ENCODE results near the gene STOX2.

STOX2 gene

DNA sequence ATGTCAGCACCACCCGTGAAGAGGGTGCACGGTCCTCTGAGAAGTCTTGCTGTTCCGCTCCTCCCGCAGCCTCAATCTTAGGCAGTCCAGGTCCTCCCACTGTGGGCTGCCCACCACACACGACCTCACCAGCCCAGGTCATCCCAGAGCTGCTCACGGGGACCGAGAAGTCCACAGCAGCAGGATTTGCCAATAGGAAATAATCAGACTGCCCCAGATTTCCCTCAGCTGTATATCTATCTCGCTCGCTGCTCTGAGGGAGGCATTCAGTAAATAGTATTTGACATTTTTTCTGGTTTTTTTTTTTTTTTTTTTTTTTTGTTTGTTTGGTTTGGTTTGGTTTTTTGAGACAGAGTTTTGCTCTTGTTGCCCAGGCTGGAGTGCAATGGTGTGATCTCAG lies 83.8 kb downstream of the STOX2 start:
- POLR2A ChIA-PET: interaction anchor here (1.5 to 4.7 kb wide), 2 partner anchors 17 to 29 kb away, joined by 3 to 43 read pairs; no protein-coding TSS in a partner anchor
- CTCF ChIA-PET: interaction anchor here (0.6 to 1.3 kb wide), 4 partner anchors 27 to 111 kb away, joined by 3 to 6 read pairs (median 6); no protein-coding TSS in a partner anchor
- TF ChIP-seq TARDBP (IDR thresholded peaks at IDR 0.05): no peak
- TF ChIP-seq CTBP1 (IDR thresholded peaks at IDR 0.05; ENCODE audit: borderline replicate concordance): no peak
- no peak for TF ChIP-seq BHLHE40 (IDR thresholded peaks at IDR 0.05; ENCODE audit: borderline replicate concordance)
- TF ChIP-seq NFRKB (IDR thresholded peaks at IDR 0.05): no peak
- no peak for TF ChIP-seq FOXA1 (IDR thresholded peaks at IDR 0.05)
- TF ChIP-seq LEF1 (IDR thresholded peaks at IDR 0.05; ENCODE audit: borderline replicate concordance): no peak
- no peak for TF ChIP-seq FOXM1 (IDR thresholded peaks at IDR 0.05; ENCODE audit: borderline replicate concordance)
- no peak for TF ChIP-seq SUZ12 (IDR thresholded peaks at IDR 0.05)
- no peak for TF ChIP-seq ZNF384 (IDR thresholded peaks at IDR 0.05)
- TF ChIP-seq HDGF (IDR thresholded peaks at IDR 0.05; ENCODE audit: borderline replicate concordance): no peak
- no peak for TF ChIP-seq ELF4 (IDR thresholded peaks at IDR 0.05)
- TF ChIP-seq SP1 (IDR thresholded peaks at IDR 0.05): no peak
- no peak for TF ChIP-seq FOXK2 (IDR thresholded peaks at IDR 0.05)
- no peak for TF ChIP-seq L3MBTL2 (conservative IDR thresholded peaks at IDR 0.05)
- TF ChIP-seq, protein P1, sequence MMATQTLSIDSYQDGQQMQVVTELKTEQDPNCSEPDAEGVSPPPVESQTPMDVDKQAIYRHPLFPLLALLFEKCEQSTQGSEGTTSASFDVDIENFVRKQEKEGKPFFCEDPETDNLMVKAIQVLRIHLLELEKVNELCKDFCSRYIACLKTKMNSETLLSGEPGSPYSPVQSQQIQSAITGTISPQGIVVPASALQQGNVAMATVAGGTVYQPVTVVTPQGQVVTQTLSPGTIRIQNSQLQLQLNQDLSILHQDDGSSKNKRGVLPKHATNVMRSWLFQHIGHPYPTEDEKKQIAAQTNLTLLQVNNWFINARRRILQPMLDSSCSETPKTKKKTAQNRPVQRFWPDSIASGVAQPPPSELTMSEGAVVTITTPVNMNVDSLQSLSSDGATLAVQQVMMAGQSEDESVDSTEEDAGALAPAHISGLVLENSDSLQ (IDR thresholded peaks at IDR 0.05): no peak
- TF ChIP-seq ARNT (IDR thresholded peaks at IDR 0.05): no peak
- no peak for DNase-seq (ENCODE audit: extremely low spot score)

DNA sequence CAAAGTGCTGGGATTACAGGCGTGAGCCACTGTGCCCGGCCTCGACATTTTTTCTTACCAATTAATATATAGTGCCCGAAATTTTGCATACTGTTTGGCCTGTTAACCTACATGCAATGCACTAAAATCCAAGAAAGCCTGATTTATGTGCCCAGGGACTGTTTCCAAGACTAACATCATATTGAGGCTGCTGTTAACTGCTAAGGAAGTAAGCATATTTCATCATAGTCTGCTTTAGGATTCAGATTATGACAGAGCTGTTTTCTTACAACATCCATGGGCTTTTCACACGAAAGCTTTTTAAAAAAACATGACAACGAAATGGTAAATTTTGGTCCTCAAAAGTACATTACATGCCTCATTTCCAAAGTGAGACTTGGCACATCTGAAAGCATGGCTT lies 84.4 kb downstream of the STOX2 start:
- TF ChIP-seq SP1 (IDR thresholded peaks at IDR 0.05) (no peak), BHLHE40 (IDR thresholded peaks at IDR 0.05; ENCODE audit: borderline replicate concordance) (no peak), L3MBTL2 (conservative IDR thresholded peaks at IDR 0.05) (no peak), CTBP1 (IDR thresholded peaks at IDR 0.05; ENCODE audit: borderline replicate concordance) (no peak), FOXA1 (IDR thresholded peaks at IDR 0.05) (no peak), ELF4 (IDR thresholded peaks at IDR 0.05) (no peak), TARDBP (IDR thresholded peaks at IDR 0.05) (no peak)
- TF ChIP-seq, protein P1 (IDR thresholded peaks at IDR 0.05): no peak
- CTCF ChIA-PET: interaction anchor here (0.6 to 0.7 kb wide), 4 partner anchors 11 to 44 kb away, joined by 3 to 6 read pairs (median 4); no protein-coding TSS in a partner anchor
- POLR2A ChIA-PET: interaction anchor here (4.7 kb wide), 1 partner anchor 30 kb away, joined by 43 read pairs; no protein-coding TSS in a partner anchor
- no peak for DNase-seq (ENCODE audit: extremely low spot score)

GRCh38 chr4:183989931-183990330 lies 84.8 kb downstream of the STOX2 start:
- no peak for DNase-seq (ENCODE audit: extremely low spot score)
- ChIA-PET CTCF (interaction anchor here (0.6 kb wide), 1 partner anchor 11 kb away, joined by 3 read pairs; no protein-coding TSS in a partner anchor), POLR2A (interaction anchor here (4.7 kb wide), 1 partner anchor 30 kb away, joined by 43 read pairs; no protein-coding TSS in a partner anchor)
- TF ChIP-seq, protein P1 (IDR thresholded peaks at IDR 0.05): no peak
- TF ChIP-seq TARDBP (IDR thresholded peaks at IDR 0.05): no peak
- no peak for TF ChIP-seq SP1 (IDR thresholded peaks at IDR 0.05)
- TF ChIP-seq L3MBTL2 (conservative IDR thresholded peaks at IDR 0.05): no peak
- TF ChIP-seq LEF1 (IDR thresholded peaks at IDR 0.05; ENCODE audit: borderline replicate concordance): no peak

DNA sequence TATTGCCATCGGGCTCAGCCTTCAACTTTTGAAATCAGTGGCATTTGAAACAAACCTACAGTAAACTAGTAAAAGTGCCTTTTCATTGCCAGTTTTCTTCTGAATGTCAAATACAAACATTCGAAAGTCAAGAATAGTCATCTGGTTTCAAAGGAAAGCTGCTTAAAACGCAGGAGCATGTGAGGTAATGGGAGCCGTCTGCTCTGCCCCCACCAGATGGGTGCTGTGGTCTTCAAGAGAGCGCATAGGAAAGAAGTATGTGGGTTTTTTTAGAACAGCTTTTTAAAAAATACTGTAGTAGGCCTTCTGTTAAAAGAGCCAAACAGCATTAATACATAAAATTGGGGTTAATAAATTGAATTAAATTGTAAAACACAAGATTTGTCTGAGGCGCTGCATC lies 88.6 kb downstream of the STOX2 start:
- TF ChIP-seq CTBP1 (IDR thresholded peaks at IDR 0.05; ENCODE audit: borderline replicate concordance) (no peak), HDGF (IDR thresholded peaks at IDR 0.05; ENCODE audit: borderline replicate concordance) (no peak), BHLHE40 (IDR thresholded peaks at IDR 0.05; ENCODE audit: borderline replicate concordance) (no peak), FOXK2 (IDR thresholded peaks at IDR 0.05) (no peak), LEF1 (IDR thresholded peaks at IDR 0.05; ENCODE audit: borderline replicate concordance) (no peak), NFRKB (IDR thresholded peaks at IDR 0.05) (no peak), FOXA1 (IDR thresholded peaks at IDR 0.05) (no peak), ELF4 (IDR thresholded peaks at IDR 0.05) (no peak), SUZ12 (IDR thresholded peaks at IDR 0.05) (no peak), ZNF384 (IDR thresholded peaks at IDR 0.05) (no peak), L3MBTL2 (conservative IDR thresholded peaks at IDR 0.05) (no peak), SP1 (IDR thresholded peaks at IDR 0.05) (no peak), ARNT (IDR thresholded peaks at IDR 0.05) (no peak), TARDBP (IDR thresholded peaks at IDR 0.05) (no peak)
- ChIA-PET POLR2A (interaction anchor here (1.5 kb wide), 1 partner anchor 88 kb away, joined by 5 read pairs; the partner anchor contains the start of gene STOX2), CTCF (no interaction called here)
- no peak for DNase-seq (ENCODE audit: extremely low spot score)

DNA sequence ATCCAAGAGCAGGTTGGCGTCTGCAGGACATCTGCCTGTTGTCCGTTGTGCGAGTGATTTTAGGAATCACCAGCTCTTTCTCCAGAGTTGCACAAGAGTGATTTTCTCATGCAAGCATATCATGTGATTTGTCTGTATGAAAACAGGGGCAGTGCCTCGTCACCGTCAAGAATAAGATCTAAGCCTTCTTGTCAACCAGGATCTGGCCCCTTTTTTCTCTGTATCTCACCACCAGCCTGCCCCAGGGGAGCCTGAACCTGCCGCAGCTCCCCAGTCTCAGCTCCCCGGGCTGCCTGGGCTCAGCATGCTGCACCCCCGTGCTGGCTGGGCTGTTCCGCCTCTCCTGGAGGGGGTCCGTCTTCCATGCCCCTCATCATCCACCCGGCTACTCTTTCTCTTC lies 90.5 kb downstream of the STOX2 start:
- TF ChIP-seq CTBP1 (IDR thresholded peaks at IDR 0.05; ENCODE audit: borderline replicate concordance) (no peak), FOXK2 (IDR thresholded peaks at IDR 0.05) (no peak), L3MBTL2 (conservative IDR thresholded peaks at IDR 0.05) (no peak), FOXM1 (IDR thresholded peaks at IDR 0.05; ENCODE audit: borderline replicate concordance) (no peak), TARDBP (IDR thresholded peaks at IDR 0.05) (no peak), ARNT (IDR thresholded peaks at IDR 0.05) (no peak), SUZ12 (IDR thresholded peaks at IDR 0.05) (no peak), FOXA1 (IDR thresholded peaks at IDR 0.05) (no peak), LEF1 (IDR thresholded peaks at IDR 0.05; ENCODE audit: borderline replicate concordance) (no peak), ZNF384 (IDR thresholded peaks at IDR 0.05) (no peak), NFRKB (IDR thresholded peaks at IDR 0.05) (no peak), BHLHE40 (IDR thresholded peaks at IDR 0.05; ENCODE audit: borderline replicate concordance) (no peak), HDGF (IDR thresholded peaks at IDR 0.05; ENCODE audit: borderline replicate concordance) (no peak), SP1 (IDR thresholded peaks at IDR 0.05) (no peak), ELF4 (IDR thresholded peaks at IDR 0.05) (no peak)
- TF ChIP-seq, protein P1 (IDR thresholded peaks at IDR 0.05): no peak
- DNase-seq (ENCODE audit: extremely low spot score): no peak
- CTCF ChIA-PET: no interaction called here
- POLR2A ChIA-PET: interaction anchor here (0.8 to 1.2 kb wide), 2 partner anchors 8 to 89 kb away, joined by 3 to 4 read pairs; no protein-coding TSS in a partner anchor

Measured in HEK293T (cell line).